CD4-positive, alpha-beta T cell treated with Interleukin-6 at 100 ng/mL for 8 hours (primary cell): ENCODE results near the gene ARHGAP25.
"Not testable (repeated sequence)": the region's sequence is repeated elsewhere in the genome, so short reads cannot be mapped to it uniquely, and the experiment has no call there.

Source experiments
- DNase-seq: peaks from one replicate; pipeline ENCODE4 v3.0.0-alpha.2; 2020; ENCODE audit warnings: mixed read lengths, low spot score

ARHGAP25 gene

GRCh38 chr2:68798569-68798968 lies 64.0 kb downstream of the ARHGAP25 start:
- DNase-seq = no peak

DNA sequence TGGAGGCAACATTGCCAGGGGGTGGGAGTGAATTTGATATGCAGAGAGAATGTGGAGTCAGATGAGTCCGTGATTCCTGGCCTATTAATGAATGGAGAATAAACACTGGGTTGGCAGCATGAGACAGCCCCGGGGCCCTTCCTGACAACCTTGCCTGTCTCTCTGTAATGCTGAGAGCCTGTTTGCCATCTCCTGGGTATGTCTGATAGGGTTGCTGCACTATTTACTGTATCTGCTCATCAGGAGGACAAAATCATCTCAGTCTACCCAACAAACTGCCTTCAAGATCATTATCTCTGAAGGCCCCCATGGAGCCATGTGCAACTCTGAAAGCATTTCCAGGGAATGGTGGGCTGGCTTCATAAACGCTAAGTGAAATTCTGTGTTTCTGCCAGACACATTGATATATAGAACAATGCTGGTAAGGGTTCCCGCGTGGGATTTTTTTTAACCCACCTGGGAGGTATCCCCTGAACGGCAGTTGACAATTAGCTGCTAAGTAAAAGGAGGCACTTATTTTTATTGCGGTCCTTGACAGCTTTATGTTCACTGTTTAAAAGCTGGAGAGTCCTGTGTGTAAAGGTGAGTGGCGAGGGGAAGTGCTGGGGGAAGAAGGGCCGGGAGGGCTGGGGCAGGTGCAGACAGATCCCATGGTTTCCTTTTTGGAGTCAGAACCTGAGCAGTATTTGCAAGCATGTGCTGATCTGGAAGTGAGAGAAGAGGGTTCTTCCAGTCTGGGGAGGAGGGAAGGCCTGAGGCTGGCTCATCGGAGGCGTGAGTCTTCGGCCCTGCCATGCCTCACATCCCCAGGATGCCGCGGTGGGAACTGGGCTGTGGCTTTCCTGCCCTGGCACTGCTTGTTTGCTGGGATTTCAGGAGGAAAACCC lies 64.8 kb downstream of the ARHGAP25 start:
- no peak for DNase-seq

GRCh38 chr2:68800027-68800401 lies 65.4 kb downstream of the ARHGAP25 start:
- no peak for DNase-seq

DNA sequence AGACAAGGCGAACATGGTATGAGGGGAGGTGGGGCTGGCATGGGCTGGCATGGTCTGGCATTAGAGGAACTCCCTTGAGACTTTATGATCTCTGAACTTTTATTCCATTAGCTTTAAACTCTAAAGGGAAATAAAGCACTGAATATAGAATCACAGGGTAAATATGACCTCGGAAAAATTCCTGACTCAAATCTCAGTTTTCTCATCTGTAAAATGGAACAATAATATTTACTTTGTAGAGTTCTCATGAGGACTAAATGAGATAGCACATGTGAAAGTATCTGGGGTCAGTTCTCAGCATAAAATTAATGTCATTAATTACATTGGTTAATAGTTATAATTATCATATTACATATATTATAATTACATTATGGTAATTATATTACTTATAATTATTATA lies 65.9 kb downstream of the ARHGAP25 start:
- DNase-seq = no peak

DNA sequence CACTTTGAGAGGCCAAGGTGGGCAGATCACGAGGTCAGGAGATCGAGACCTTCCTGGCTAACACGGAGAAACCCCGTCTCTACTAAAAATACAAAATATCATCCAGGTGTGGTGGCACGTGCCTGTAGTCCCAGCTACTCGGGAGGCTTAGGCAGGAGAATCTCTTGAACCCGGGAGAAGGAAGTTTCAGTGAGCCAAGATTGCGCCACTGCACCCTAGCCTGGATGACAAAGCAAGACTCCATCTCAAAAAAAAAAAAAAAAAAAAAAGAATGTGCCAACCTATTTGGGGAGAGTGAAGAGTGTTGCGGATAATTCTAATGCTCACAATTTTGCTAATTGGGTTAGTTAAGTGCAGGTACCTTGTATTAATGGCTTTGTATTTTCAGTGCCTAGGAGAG lies 67.5 kb downstream of the ARHGAP25 start:
- DNase-seq = not testable (repeated sequence)

- no peak for DNase-seq
Measured at GRCh38 chr2:68805025-68805424, 70.4 kb downstream of the ARHGAP25 start.

DNA sequence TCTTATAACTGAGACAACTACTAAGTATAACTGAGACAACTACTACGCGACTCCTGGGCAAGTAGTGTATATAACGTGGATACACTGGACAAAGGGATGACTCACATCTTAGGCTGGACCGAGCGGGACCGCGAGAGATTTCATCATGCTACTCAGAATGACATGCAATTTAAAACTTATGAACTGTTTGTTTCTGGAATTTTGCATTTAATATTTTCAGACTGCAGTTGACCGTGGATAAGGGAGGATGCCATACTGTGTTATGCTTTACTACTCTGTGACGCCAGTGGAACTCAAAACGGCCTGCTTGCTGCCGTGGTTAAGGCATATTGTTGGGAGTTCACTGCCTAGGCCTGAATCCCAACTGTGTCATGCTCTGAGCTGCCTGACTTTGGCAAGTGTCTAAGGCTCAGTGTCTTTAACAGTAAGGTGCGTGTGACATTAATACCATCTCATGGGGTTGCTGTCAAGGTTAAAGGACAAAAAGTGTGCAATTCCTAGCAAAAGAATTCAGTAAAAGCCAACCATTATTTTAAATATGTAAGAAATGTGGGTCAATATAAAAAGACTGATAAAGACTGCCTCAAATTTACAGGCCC lies 72.0 kb downstream of the ARHGAP25 start:
- DNase-seq = no peak

GRCh38 chr2:68807821-68808266 lies 73.2 kb downstream of the ARHGAP25 start:
- peak; percentile 11 for DNase-seq

GRCh38 chr2:68809324-68810240 lies 75.0 kb downstream of the ARHGAP25 start:
- DNase-seq = no peak

DNA sequence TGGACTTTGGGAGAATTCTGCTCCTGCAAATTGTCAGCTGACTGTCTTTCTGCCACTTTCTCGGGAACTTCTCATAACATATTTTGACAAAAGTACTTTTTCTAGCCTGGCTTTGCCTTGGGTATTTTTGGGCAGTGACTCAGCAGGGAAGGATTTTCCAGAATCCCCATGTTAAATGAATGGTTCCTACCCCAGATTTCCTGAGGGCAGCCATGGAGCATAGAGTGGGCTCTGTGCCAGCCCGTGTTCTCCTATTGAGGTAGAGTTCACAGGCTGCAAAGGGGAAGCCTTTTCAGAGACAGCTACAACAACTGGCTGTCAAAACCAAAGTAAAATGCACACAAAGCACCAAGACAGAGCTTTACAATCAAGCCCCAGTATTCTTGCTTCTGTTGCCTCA lies 76.8 kb downstream of the ARHGAP25 start:
- DNase-seq = no peak

DNA sequence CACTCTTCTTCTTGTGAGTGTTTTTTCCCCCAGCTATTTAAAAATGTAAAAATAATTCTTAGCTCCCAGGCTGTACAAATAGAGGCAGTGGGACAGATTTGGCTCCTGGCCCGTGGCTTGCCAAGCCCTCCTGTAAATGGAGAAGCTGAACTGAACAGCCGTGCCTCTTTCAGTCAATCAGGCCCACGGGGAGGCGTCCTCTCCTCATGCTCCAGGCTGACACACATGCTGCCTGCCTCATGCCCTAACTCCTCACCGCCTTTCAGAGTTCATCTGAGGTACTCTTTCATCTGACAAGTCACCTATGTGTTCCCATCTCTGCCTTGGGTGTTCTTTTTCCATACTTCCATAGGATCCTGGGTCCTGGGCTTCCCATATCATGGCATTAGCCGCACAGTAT lies 77.6 kb downstream of the ARHGAP25 start:
- no peak for DNase-seq

DNA sequence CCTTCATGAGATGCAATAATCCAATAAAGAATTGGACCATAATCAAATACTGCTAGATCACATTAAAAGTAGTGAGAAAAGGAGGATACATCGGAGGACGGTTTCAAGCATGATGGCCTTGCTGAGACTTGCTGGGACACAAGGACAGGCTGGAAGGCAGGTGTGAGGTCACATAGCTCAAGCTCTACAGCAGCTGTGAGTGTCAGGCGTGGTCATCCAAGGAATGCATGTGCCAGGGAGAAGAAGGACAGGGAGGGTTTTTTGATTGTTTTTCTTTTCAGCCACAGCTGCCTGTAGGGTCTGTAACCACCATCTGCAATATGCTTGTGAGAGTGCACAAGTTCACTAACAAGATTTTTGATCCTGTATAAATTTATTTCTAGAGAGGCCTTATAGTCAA lies 79.0 kb downstream of the ARHGAP25 start:
- DNase-seq = no peak

- no peak for DNase-seq
Measured at GRCh38 chr2:68817306-68817705, 82.7 kb downstream of the ARHGAP25 start.

- DNase-seq = no peak
Measured at GRCh38 chr2:68819556-68819955, 84.9 kb downstream of the ARHGAP25 start.

- DNase-seq = no peak
Measured at GRCh38 chr2:68822207-68822872, 87.7 kb downstream of the ARHGAP25 start.

DNA sequence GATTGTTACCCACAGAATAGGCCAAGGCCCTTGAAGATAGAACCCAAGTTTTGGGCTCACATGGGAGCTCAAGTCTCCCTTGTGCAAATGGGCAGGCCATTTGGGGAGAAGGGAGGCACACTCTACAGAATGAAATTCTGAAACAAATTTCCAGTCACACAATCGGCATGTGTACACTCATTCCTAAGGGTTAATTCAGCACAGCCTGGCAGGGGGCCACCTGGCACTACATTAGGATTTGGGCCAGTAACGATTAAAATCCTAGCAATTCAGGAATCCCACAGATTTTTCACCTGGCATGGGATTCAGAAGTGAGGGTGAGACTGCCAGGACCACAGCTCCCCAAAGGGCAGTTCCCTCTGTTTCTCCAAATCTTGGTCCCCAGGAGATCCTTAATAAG lies 90.2 kb downstream of the ARHGAP25 start:
- DNase-seq = no peak

DNA sequence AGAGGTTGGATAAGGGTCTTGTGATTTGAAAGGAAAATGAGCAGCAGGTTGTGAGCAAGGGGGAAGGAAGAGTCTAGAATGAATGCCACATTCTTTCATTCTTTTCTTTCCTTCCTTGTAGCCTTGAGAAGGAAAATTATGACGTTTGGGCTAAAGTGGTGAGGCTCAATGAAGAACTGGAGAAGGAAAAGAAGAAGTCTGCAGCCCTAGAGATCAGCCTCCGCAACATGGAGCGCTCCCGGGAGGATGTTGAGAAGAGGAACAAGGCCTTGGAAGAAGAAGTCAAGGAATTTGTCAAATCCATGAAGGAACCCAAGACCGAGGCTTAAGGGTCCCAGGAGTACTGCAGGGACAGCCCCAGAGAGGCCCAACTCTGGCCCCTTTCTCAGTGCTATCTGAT lies 91.3 kb downstream of the ARHGAP25 start:
- no peak for DNase-seq

DNA sequence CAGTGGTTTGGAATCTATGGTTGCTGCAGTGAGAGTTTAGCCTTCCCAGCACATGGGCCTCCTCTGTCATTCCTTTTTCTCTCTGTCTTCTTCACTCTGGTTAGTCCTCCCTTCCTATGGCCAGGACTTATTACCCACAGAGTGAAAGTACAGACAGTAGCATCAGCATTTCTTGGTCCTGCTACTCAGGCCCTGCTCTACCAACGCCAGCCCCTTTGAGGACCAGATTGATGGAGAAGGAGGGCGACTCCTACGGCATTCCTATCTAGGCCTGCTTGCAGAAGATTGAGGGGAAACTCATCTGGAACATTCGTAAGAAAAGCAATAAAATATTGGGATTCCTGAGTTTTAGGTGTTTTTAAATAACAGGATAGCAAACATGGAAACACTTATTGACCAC lies 93.1 kb downstream of the ARHGAP25 start:
- no peak for DNase-seq

DNA sequence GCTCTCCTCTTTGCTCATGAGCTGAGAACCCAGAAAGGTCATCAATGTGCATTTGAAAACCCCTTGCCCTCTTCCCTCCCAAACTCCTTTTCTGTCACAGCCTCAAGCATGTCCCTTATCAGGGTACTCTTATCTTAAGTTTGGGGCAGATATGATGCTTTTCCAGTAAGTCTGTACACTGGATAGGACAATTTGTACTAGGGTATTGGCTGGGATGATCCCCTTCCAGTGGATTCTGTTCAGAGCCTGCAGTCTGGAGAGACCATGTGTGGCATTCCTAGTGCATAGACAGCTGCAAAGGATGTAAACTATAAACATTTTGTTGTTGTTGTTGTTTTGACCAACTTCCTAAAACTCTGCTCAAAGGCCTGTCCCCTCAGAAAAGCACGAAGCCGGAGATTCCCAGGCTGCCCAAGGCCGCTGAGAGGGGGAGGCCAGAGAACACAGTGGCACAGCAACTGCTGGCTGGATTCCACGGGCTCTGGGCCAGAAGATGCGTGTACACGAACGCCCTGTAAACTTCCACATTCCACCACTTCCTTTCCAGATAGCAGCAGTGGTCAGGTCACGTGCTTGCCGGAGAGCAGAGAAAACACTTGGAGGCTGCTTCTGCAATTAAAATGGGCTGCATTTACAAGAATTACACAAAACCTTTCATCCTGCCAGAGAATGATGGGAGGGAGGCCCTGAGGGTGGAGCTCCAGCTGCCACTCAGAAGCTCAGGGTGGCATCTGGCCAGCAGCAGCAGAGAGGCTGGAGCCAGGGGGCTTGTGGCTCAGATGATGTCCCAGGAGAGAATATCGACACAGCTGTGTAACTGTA lies 94.5 kb downstream of the ARHGAP25 start:
- peak; percentile 85 for DNase-seq

DNA sequence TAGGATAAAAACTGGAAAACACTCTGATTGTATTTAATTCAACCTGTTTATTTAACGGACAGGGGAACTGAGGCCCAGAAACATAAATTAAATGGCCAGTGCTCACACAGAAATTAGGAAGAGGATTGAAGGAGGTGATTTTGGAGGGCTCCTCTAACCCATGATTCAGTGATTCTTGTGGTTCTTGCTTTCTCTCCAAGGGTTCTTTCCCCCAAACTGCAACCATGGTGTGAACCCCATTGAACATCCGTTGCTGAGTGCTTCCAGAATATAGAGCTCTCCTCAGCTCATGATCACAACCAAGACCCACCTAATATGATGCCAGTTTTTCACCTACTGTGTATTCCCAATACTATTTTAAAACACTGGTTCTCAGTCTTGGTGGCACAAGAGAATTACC lies 95.1 kb downstream of the ARHGAP25 start:
- DNase-seq = no peak

DNA sequence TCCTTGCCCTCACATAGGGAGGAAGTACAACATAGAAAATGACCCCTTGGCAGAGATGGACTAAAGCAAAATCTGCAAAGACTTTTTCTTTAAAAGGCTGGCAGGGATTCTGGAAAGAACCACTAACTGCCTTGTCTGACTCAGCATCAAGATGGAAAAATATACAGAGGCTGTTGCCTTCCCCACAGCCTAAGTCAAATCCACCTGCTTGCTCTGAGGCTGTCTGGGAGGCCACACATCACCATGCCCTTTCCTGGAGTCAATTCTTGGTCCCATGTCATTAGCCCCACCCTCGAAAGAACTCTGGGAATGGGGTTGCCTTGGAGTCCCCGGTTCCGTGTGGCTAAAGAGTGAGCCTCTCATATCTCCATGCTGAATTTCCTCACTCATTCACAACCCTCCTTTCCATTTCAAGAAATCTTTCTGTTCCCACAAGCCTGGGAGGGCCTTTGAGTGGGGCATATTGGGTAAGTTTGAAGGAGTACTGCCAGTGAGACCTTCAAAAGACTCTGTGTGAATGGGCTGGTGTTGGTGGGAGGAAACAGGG lies 97.1 kb downstream of the ARHGAP25 start:
- no peak for DNase-seq
